GM21737 (cell line): ENCODE results near the gene TUBGCP6.
"Not testable (repeated sequence)": the region's sequence is repeated elsewhere in the genome, so short reads cannot be mapped to it uniquely, and the experiment has no call there.

Experiments used
- ATAC-seq: cut with Tn5 transposase; IDR thresholded peaks from one replicate; pipeline ENCODE4 v1.9.1; 2021; ENCODE audit warnings: mild to moderate bottlenecking, moderate library complexity; ENCODE audit not compliant: unreplicated experiment

The TUBGCP6 gene

GRCh38 chr22:50280708-50281383 lies 36.0 kb upstream of the TUBGCP6 start:
- no peak for ATAC-seq

GRCh38 chr22:50280022-50280707 lies 35.3 kb upstream of the TUBGCP6 start:
- no peak for ATAC-seq

DNA sequence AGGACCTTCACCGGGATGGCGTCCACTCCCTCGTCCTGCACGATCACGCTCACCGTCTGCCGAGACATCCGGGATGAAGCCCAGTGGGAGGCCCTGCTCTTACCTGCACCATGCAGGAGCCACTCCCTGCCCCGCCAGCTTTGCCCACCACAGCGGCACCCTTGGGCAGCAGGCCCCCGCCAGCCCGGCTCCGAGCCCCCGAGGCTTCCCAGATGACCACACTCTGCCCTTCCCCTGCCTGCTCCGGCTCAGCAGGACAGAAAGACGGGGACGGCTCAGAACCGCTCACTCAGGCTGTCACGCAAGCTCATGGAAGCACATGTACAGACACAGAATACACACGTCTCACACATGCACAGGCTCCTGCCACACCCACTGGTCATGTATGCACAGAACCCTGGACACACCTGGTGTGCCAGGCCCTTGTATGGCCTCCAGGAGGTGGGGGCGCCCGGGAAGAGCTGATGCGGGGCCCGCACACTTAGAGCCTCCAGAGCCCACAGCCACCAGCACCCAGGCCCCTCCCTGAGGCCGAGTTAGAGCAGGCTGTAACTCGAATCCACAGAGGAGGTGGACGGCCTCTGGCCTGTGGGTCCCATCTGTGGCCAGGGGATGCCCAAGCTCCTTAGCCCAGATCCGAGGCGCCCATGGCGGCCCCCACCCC lies 34.3 kb upstream of the TUBGCP6 start:
- ATAC-seq, result no peak

DNA sequence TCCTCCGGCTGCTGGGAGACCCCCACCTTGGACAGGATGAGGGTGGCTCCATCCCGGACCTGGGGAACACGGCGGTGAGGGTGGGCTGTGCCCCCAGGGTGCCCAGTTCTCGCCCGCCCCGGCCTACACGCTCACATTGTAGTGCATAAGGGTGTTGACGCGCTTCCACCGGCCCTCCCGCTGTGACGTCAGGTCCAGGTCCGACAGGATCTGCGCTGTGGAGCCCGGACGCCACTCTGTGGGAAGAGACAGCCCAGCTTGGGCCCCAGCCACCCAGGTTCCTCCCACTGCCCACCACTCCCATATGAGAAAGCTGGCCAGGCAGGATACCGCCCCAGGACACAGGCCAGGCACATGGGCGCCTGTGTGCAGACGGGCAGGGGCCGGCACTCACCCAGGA lies 33.6 kb upstream of the TUBGCP6 start:
- no peak for ATAC-seq

- ATAC-seq, result no peak
These were observed 32.9 kb upstream of the TUBGCP6 start for GRCh38 chr22:50277761-50278160.

- ATAC-seq, result no peak
These were observed 31.3 kb upstream of the TUBGCP6 start for GRCh38 chr22:50276143-50276542.

GRCh38 chr22:50275181-50276055 lies 30.6 kb upstream of the TUBGCP6 start:
- ATAC-seq, result no peak

- no peak for ATAC-seq
These were observed 29.9 kb upstream of the TUBGCP6 start for GRCh38 chr22:50274771-50275170.

DNA sequence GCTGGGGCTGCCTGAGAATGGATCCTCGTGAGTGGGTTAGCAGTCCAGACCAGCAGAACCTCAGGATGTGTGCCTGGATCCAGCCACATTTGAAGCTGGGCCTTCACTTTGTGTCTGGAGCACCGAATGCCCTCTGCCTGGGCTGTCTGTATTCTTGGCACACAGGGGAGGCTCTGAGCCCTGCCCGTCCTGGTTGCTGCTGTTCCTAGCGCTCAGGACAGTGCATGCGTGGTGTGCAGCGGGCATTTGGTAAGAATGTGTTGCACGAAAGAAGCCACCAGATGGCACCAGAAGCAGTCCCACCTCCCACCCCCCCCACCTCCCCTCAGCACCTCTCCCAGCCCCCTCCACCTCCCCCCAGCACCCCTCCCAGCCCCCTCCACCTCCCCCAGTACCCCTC lies 29.5 kb upstream of the TUBGCP6 start:
- no peak for ATAC-seq

DNA sequence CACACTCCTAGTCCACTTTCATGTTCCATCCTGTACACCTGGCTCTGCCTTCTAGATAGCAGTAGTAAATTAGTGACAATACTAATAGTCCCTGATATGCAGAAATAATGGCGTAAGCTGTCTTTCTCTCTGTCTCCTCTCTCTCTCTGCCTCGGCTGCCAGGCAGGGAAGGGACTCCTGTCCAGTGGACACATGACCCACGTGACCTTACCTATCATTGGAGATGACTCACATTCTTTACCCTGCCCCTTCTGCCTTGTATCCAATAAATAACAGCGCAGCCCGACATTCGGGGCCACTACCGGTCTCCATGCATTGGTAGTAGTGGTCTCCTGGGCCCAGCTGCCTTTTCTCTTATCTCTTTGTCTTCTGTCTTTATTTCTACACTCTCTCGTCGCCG lies 29.0 kb upstream of the TUBGCP6 start:
- ATAC-seq, result not testable (repeated sequence)

DNA sequence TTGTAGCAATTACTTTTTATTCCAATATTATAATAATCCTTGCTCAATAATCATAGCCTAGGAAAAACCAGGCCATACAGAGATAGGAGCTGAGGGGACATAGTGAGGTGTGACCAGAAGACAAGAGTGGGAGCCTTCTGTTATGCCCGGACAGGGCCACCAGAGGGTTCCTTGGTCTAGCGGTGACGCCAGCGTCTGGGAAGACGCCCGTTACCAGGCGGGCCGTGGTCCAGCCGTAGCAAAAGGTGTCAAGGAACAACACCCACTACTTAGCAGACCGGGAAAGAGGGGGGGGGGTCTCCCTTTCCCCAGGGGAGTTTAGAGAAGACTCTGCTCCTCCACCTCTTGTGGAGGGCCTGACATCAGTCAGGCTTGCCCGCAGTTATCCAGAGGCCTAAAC lies 28.5 kb upstream of the TUBGCP6 start:
- ATAC-seq, result not testable (repeated sequence)

DNA sequence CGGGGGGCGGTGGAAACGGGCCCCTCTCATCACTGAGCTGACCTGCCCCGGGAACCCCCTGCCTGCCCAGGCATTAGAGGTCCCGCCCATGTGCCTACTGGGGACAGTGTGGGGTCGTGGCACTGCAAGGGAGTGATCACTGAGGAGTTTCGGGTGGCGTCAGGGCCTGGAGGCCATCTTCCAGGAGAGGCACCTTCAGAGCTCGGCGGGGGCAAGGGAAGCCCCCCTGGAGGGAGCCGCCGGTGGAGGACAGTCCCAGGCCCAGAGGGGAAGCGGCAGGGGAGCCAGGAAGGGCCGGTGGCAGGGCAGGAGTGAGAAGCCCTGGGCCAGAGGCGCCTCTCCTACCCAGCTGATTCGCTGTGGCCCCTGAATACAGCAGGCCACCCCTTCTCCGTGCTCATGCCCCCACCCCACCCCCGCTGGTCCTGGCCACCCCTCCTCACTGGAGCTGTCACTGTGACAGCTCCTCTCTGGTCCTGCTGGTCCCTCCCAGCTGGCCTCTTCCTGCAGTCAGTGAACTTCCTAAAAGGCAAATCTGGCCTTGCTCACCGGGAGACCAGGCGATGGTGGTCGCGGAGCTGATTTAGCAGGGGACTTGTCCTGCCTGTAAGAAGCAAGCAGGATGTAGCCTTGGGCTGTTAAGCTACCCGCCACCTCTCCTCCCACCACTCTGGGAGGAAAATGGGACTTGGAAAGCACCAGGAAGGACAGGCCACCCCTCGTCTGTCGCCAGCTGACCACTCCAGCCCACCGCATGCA lies 27.4 kb upstream of the TUBGCP6 start:
- no peak for ATAC-seq

GRCh38 chr22:50271519-50271970 lies 26.7 kb upstream of the TUBGCP6 start:
- ATAC-seq, result no peak

DNA sequence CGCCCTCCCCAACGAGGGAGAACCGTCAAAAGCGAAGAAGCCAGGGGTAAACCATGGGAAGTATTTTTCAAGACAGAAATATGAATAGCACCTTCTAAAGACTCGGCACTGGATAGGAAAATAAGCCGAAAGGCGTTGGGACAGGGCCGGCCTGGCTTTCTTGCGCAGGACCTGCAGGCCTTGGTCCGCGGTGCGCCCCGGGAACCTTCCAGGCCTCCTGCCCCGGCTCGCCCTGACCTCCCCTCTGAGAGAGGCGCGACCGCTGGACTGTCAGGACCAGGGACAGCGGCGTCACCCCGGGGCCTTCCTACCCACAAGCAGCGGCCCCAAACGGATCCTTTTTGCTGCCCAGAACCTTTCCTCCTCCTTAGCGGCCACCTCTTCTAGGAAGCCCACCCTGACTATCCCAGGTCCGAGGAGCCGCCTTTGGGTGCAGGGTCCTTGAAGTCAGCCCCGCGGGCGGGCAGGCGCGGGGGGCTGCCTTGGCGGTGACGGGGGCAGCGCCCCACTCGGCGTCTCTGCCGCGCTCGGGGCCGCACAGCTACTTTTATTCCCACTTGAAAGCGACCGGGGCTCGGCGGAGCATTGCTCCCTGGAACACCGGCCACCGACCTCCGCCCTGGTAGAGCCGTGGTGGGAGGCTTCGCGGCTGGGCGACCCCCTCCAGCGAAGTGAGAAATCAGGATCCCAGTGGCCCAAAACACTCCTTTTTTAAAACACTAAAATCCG lies 26.0 kb upstream of the TUBGCP6 start:
- no peak for ATAC-seq

GRCh38 chr22:50269970-50270665 lies 25.3 kb upstream of the TUBGCP6 start, which contains the start of gene MAPK11:
Gene MAPK11, minus strand, starts transcription at chr22:50270380. Its CDS starts 88 bp downstream, at chr22:50270292.
- ATAC-seq, result no peak

DNA sequence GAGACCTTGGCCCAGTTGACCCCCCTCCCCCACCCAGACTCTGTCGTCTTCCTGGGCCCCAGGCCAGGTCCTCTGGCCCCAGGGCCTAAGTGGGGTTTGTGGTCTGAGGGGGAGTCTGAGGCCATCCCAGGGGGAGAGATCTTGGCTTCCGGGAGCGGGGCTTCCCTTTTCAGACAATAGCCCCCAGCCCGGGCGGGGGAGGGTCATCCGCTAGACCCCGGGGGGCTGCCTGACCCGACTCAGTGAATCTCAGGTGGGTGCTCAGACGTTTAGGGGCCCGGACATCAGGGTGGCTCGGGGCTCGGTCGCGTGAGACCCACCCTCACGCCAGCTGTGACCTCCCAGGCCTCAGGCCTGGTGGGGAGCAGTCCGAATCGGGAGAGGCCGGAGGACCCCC lies 24.7 kb upstream of the TUBGCP6 start:
- ATAC-seq, result no peak

DNA sequence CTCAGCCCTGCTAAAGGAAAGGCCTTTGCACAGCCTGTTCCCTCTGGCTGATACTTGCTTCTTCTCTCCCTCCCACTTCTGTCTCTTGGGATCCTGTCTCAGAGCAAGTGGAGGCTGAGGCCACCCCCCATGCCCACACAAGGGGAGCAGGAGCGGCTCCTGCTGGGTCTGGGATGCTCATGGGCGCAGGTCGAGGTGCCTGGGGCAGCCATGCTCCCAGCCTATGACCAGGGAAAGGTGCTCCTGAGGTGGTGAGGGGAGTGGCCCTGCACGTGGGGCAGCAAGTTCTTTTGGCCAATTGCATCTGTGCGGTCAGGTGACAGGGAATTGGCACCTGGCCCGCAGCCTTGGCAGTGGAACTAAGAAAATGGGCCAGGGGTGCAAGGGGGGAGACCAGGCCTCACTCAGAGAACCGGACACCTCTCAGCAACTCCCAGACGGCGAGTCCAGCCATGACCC lies 23.9 kb upstream of the TUBGCP6 start:
- no peak for ATAC-seq

DNA sequence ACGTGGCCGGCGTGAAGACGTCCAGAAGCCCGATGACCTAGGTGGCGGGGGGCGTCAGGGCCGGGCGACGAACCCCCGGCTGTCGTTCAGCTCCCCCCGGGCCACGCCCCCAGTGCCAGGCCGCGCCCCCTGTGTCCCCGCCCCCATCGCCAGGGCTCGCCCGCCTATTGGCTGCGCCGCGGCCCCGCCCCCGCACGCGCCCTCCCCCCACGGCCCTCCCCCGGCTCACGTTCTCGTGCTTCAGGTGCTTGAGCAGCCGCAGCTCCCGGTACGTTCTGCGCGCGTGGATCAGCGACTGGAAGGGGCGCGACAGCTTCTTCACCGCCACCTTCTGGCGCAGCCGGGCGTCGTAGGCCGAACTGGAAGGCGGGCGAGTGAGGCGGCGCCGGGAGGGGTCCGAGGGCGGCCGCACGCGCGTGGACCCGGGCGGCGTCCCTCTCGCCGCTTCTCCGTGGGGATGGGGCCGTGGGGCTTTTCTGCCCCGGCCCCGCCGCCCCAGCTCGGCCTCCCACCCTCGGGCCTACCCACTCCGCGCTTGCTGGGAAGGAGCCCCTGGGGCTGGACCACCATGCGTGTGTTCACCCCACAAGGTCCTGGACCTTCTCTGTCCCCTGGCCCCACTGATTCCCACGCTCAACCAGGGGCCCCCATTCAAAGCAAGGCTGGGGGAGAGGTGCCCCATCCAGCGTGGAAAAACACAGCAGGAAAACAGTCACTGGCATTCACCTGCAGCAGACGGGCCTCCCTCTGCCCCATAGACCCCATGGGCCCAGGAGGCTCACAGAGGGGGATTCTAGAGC lies 23.0 kb upstream of the TUBGCP6 start:
- ATAC-seq, result no peak
